ENCODE data around the gene IGSF10. TPM values are rescaled to one million over a fixed set of nuclear protein-coding genes. Genes with fewer than 3 reads are reported as not detected.

Gene IGSF10
- total and polyA plus RNA-seq, 10 of the 15 experiments (the other 5 are each of a cell fraction or from before 2014, with no cell fraction given) = under 0.01 to 0.18 (median 0.03) TPM; not detected in 2

DNA sequence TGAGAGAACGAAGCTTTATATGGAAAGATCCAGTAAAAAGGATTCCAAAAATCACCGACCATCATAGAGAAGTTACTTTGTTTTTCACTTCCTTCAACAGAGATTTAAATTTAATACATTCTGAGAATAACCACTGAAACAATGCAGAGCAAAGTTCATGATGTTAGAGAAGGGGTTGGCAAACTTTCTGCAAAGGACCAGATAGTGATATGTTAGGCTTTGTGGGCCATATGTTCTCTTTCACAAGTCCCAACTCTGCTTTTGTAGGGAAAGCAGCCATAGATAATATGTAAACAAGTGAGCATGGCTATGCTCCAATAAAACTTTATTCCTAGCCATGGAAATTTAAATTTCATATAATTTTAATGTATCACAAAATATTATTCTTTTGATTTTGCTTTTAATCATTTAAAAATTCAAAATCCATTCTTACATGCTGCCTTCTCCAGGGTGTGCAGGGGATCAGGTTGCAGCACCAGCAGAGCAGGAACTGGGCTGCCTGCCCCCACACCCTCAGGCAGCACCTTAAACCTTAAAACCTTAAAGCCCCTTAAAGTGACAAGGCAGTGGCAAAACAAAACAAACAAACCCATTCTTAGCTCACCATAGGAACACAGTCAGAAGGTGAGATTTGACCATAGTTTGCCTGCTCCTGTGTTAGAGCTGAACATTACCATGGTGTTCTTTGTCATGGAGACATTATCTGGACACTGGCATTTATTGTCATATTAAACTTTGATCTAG, 16.9 kb upstream of the IGSF10 start (continued):
- TF ChIP-seq TCF7 (IDR thresholded peaks at IDR 0.05; ENCODE audit: borderline replicate concordance) (no peak), HDAC6 (IDR thresholded peaks at IDR 0.05; ENCODE audit: unreplicated experiment) (no peak), MEF2B (IDR thresholded peaks at IDR 0.05; ENCODE audit: partially characterized antibody, poor library complexity, severe bottlenecking) (no peak), ZNF384 (IDR thresholded peaks at IDR 0.05; ENCODE audit: borderline replicate concordance, low read depth, low read length) (no peak), BACH1 (IDR thresholded peaks at IDR 0.05; ENCODE audit: borderline replicate concordance) (no peak), NFXL1 (IDR thresholded peaks at IDR 0.05; ENCODE audit: borderline replicate concordance) (no peak), BRCA1 (IDR thresholded peaks at IDR 0.05; ENCODE audit: low read depth, low read length) (no peak), EED (IDR thresholded peaks at IDR 0.05; ENCODE audit: low read depth) (no peak), LARP7 (IDR thresholded peaks at IDR 0.05) (no peak), RELB (IDR thresholded peaks at IDR 0.05; ENCODE audit: low read depth) (no peak), SREBF2 (IDR thresholded peaks at IDR 0.05; ENCODE audit: low read length) (no peak)

DNA sequence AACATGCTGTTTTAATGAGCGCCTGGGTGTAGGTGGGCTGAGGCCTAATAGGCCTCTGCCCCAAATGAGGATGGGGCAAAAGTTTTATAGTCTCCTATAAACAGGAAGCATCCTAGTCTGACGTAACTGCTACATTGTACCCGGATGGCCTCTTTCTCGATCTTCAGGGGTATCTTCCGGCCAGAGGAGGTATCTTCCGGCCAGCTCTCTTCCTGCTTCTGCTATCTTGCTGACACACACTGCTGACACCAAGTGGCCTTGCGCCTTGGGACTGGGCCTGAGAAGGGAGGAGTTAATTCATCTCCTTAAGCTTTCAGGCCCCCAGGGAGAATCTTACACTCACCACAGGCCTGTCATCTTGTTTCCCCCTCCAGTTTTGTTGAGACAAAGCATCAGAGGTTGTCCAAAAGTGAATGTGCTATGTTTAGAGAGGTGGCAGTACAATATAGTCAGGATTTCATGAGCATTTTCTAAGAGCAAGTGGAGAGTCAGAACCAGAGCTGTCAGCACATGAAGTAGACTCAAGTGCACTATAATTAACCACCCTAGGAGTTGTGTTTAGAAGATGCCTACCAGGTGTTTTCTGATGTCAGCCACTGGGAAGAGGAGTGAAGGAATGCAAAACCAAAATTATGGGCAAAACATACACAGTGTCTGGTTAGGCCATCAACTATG, 15.6 kb upstream of the IGSF10 start:
- no peaks in the 10 kb centered on the region for H3K79me2 ChIP-seq (ENCODE audit: control insufficient read depth, insufficient read depth, low read length)
- H3K27me3 ChIP-seq (replicated peaks in 1 of 2; ENCODE audit: control insufficient read depth in 2 of 2, insufficient read depth in 2 of 2, low read length in 1 of 2) = no peaks in the 10 kb centered on the region; a peak in 2 of 4 replicates
- ChIA-PET CTCF (interaction anchor here (2.3 kb wide), 1 partner anchor 8 kb away, joined by 16 read pairs; no protein-coding TSS in a partner anchor), SMC1A (ENCODE audit: uncharacterized antibody, unreplicated experiment) (no interaction called here), POLR2A (no interaction called here), RAD21 (ENCODE audit: unreplicated experiment) (no interaction called here)
- H3K4me1 ChIP-seq (ENCODE audit: control insufficient read depth, insufficient read depth, low read length) = no peaks in the 10 kb centered on the region
- in situ Hi-C loops (cut with MboI) = no loop called here
- DNase-seq (ENCODE audit: low read depth, low spot score) (no peak), ATAC-seq (no peak; the same call in 2 of the 3 replicates), FAIRE-seq (no peak)
- no peak overlapping the region for H3K27ac ChIP-seq (ENCODE audit: control insufficient read depth, insufficient read depth)
- H3K9me3 ChIP-seq (replicated peaks; ENCODE audit: control insufficient read depth, insufficient read depth, low read length) = no peaks in the 10 kb centered on the region
- BruUV-seq (replicated peaks) = no TSS peak
- no peaks in the 10 kb centered on the region for H4K20me1 ChIP-seq (ENCODE audit: control insufficient read depth, insufficient read depth)
- intact Hi-C loops (cut with micrococcal nuclease; ENCODE audit: unreplicated experiment) = no loop called here
- H3K4me2 ChIP-seq (ENCODE audit: control insufficient read depth, insufficient read depth) = no peak overlapping the region
- H2AFZ ChIP-seq (ENCODE audit: control insufficient read depth, low read depth, low read length) = no peak overlapping the region
- no peaks in the 10 kb centered on the region for H3K36me3 ChIP-seq (ENCODE audit: control insufficient read depth in 2 of 2, insufficient read depth in 2 of 2, low read length in 1 of 2)
- H3K9ac ChIP-seq (ENCODE audit: control insufficient read depth, insufficient read depth, low read length) = no peak overlapping the region
- 31% methylated on average over 7 of the region's 7 CpGs for WGBS (ENCODE audit: insufficient coverage, insufficient replicate concordance, low lambda C conversion rate, missing lambda C conversion rate)
- no peak overlapping the region for H3K4me3 ChIP-seq
- no peak for TF ChIP-seq REST (IDR thresholded peaks at IDR 0.05; ENCODE audit: low read depth, low read length)
- no peak for TF ChIP-seq CEBPB (IDR thresholded peaks at IDR 0.05; ENCODE audit: borderline replicate concordance in 1 of 2, low read depth in 2 of 2, low read length in 2 of 2)
- TF ChIP-seq RUNX3 (IDR thresholded peaks at IDR 0.05; ENCODE audit: low read length) = no peak
- TF ChIP-seq, protein P1, sequence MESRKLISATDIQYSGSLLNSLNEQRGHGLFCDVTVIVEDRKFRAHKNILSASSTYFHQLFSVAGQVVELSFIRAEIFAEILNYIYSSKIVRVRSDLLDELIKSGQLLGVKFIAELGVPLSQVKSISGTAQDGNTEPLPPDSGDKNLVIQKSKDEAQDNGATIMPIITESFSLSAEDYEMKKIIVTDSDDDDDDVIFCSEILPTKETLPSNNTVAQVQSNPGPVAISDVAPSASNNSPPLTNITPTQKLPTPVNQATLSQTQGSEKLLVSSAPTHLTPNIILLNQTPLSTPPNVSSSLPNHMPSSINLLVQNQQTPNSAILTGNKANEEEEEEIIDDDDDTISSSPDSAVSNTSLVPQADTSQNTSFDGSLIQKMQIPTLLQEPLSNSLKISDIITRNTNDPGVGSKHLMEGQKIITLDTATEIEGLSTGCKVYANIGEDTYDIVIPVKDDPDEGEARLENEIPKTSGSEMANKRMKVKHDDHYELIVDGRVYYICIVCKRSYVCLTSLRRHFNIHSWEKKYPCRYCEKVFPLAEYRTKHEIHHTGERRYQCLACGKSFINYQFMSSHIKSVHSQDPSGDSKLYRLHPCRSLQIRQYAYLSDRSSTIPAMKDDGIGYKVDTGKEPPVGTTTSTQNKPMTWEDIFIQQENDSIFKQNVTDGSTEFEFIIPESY (IDR thresholded peaks at IDR 0.05) = no peak
- no peak for TF ChIP-seq SRF (IDR thresholded peaks at IDR 0.05; ENCODE audit: low read depth in 2 of 2, low read length in 2 of 2)
